Panc1 (cell line): ENCODE measurements around the gene ARHGAP12. TPM values are rescaled to one million over a fixed set of nuclear protein-coding genes. Genes with fewer than 3 reads are reported as not detected.

Experiments
- ATAC-seq: fragments of 200-7000 bp; cut with Tn5 transposase; 2 replicates; pipeline ENCODE4 v1.9.1; 2020; ENCODE audit warnings: mild to moderate bottlenecking, moderate library complexity
- BruUV-seq: library from RNA; stranded (reverse); fragments of 400-500 nt; replicated peaks from 2 replicates; lab custom pipeline; 2021; lab: Mats Ljungman, UMichigan
- CTCF ChIA-PET: fragments of 300-600 bp; sonication (Branson Sonifier 250); formaldehyde crosslinking; loops from one replicate; lab custom pipeline; 2022; ENCODE audit warnings: antibody characterized with exemption; lab: Charles Lee
- POLR2A ChIA-PET: fragments of 300-600 bp; sonication (Branson Sonifier 250); formaldehyde crosslinking; loops from one replicate; lab custom pipeline; 2022; ENCODE audit warnings: antibody characterized with exemption; lab: Charles Lee
- DNase-seq: peaks from one replicate; pipeline ENCODE4 v3.0.0-alpha.2; 2010; ENCODE audit warnings: low read depth, low spot score
- H3K27ac ChIP-seq: 2 replicates; pipeline ENCODE4 v1.5.1; 2011; ENCODE audit warnings: mild to moderate bottlenecking, low read length, inconsistent platforms
- H3K27me3 ChIP-seq: fragments of 200-500 bp; sonication (Bioruptor generic); 2 replicates; pipeline ENCODE4 v1.6.0; 2014; ENCODE audit warnings: low read length, inconsistent platforms; ENCODE audit not compliant: control insufficient read depth, insufficient read depth
- H3K36me3 ChIP-seq: fragments of 200-500 bp; sonication (Bioruptor generic); 2 replicates; pipeline ENCODE4 v1.5.1; 2014; ENCODE audit warnings: inconsistent platforms, mild to moderate bottlenecking, low read length, moderate library complexity; ENCODE audit not compliant: control insufficient read depth, insufficient read depth
- H3K4me1 ChIP-seq: 2 replicates; pipeline ENCODE4 v1.5.1; 2011; ENCODE audit warnings: inconsistent platforms, mild to moderate bottlenecking, low read length, moderate library complexity; ENCODE audit not compliant: control insufficient read depth, insufficient read depth
- H3K4me3 ChIP-seq, 2 experiments: 2 replicates each; pipeline ENCODE4 v1.5.1; 2011 to 2012; ENCODE audit warnings: low read depth in 2 of 2, low read length in 2 of 2, mild to moderate bottlenecking in 2 of 2, inconsistent platforms in 1 of 2, moderate library complexity in 1 of 2
- H3K9me3 ChIP-seq: fragments of 200-500 bp; sonication (Bioruptor generic); 2 replicates; pipeline ENCODE4 v1.5.1; 2014; ENCODE audit warnings: low read depth, mild to moderate bottlenecking, inconsistent platforms, low read length, moderate library complexity; ENCODE audit not compliant: control insufficient read depth, insufficient read depth
- CTCF ChIP-seq: fragments of 450-650 bp; IDR thresholded peaks from 2 replicates; pipeline ENCODE4 v1.5.1; 2017; ENCODE audit warnings: mild to moderate bottlenecking
- POLR2AphosphoS5 ChIP-seq: IDR thresholded peaks from 2 replicates; pipeline ENCODE4 v1.6.1; 2012; ENCODE audit warnings: mild to moderate bottlenecking, low read depth, low read length, moderate library complexity
- SIN3A ChIP-seq: IDR thresholded peaks from 2 replicates; pipeline ENCODE4 v1.6.1; 2012; ENCODE audit warnings: low read depth, mild to moderate bottlenecking, low read length, moderate library complexity, borderline replicate concordance; ENCODE audit not compliant: insufficient read depth
- TCF7L2 ChIP-seq: IDR thresholded peaks from 2 replicates; pipeline ENCODE4 v1.6.1; 2011; ENCODE audit warnings: mild to moderate bottlenecking, low read depth, low read length, inconsistent platforms
- in situ Hi-C: cut with HindIII; loops from 2 replicates; pipeline ENCODE4 v1.10.0; 2016; ENCODE audit warnings: low sequenced_read_pairs, low pct_unique_long_range_greater_than_20kb
- intact Hi-C: fragments of 100-400 bp; cut with micrococcal nuclease; formaldehyde crosslinking; loops from one replicate; pipeline ENCODE4 v1.10.0; 2022; ENCODE audit not compliant: unreplicated experiment
- total RNA-seq: library from RNA; stranded (reverse); gene quantifications from one replicate; pipeline ENCODE4 v1.2.1, GENCODE V29; 2021; ENCODE audit not compliant: unreplicated experiment
- TF ChIP-seq, protein P1 (sequence below), 2 experiments: IDR thresholded peaks; 2 replicates each; pipeline ENCODE4 v1.6.1; 2011 to 2012; ENCODE audit warnings: low read depth in 2 of 2, control low read depth in 1 of 2, low read length in 1 of 2, mild to moderate bottlenecking in 1 of 2, moderate library complexity in 1 of 2; ENCODE audit not compliant: insufficient read depth in 1 of 2

Gene ARHGAP12
- total RNA-seq, 1 experiment from 2014 or later, result 22.9 TPM

- TF ChIP-seq TCF7L2 (no peak), CTCF (no peak), SIN3A (no peak), POLR2AphosphoS5 (no peak)
- TF ChIP-seq, protein P1, sequence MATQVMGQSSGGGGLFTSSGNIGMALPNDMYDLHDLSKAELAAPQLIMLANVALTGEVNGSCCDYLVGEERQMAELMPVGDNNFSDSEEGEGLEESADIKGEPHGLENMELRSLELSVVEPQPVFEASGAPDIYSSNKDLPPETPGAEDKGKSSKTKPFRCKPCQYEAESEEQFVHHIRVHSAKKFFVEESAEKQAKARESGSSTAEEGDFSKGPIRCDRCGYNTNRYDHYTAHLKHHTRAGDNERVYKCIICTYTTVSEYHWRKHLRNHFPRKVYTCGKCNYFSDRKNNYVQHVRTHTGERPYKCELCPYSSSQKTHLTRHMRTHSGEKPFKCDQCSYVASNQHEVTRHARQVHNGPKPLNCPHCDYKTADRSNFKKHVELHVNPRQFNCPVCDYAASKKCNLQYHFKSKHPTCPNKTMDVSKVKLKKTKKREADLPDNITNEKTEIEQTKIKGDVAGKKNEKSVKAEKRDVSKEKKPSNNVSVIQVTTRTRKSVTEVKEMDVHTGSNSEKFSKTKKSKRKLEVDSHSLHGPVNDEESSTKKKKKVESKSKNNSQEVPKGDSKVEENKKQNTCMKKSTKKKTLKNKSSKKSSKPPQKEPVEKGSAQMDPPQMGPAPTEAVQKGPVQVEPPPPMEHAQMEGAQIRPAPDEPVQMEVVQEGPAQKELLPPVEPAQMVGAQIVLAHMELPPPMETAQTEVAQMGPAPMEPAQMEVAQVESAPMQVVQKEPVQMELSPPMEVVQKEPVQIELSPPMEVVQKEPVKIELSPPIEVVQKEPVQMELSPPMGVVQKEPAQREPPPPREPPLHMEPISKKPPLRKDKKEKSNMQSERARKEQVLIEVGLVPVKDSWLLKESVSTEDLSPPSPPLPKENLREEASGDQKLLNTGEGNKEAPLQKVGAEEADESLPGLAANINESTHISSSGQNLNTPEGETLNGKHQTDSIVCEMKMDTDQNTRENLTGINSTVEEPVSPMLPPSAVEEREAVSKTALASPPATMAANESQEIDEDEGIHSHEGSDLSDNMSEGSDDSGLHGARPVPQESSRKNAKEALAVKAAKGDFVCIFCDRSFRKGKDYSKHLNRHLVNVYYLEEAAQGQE (IDR thresholded peaks at IDR 0.05; ENCODE audit: insufficient read depth in 1 of 2, low read depth in 2 of 2, low read length in 1 of 2), result no peak
- no peaks in the 10 kb centered on the region for H3K27me3 ChIP-seq
- BruUV-seq, result no TSS peak
- ChIA-PET CTCF (no interaction called here), POLR2A (no interaction called here)
- ATAC-seq, result no peak
- DNase-seq, result no peak
- no peak overlapping the region for H3K4me3 ChIP-seq
- H3K4me1 ChIP-seq, result no peaks in the 10 kb centered on the region
- in situ Hi-C loops (no loop called here), intact Hi-C loops (no loop called here)
- H3K9me3 ChIP-seq, result no peaks in the 10 kb centered on the region
- H3K27ac ChIP-seq, result no peak overlapping the region
- H3K36me3 ChIP-seq, result no peaks in the 10 kb centered on the region; the same call in 1 of the 2 replicates
Observed at GRCh38 chr10:31819391-31819820, 109.2 kb downstream of the ARHGAP12 start.

GRCh38 chr10:31816318-31816717 is 112.3 kb downstream of the ARHGAP12 start:
- ChIA-PET CTCF (no interaction called here), POLR2A (no interaction called here)
- Histone ChIP-seq H3K36me3 (peaks cover 6% of the 10 kb centered on the region; the same call in 1 of the 2 replicates), H3K4me1 (no peaks in the 10 kb centered on the region), H3K27me3 (no peaks in the 10 kb centered on the region), H3K9me3 (no peaks in the 10 kb centered on the region), H3K27ac (no peak overlapping the region), H3K4me3 (no peak overlapping the region)
- TF ChIP-seq, protein P1 (IDR thresholded peaks at IDR 0.05; ENCODE audit: insufficient read depth in 1 of 2, low read depth in 2 of 2, low read length in 1 of 2), result no peak
- no peak for TF ChIP-seq TCF7L2
- no peak for TF ChIP-seq CTCF
- no peak for TF ChIP-seq SIN3A
- TF ChIP-seq POLR2AphosphoS5, result no peak
- BruUV-seq, result no TSS peak
- in situ Hi-C loops, result no loop called here
- ATAC-seq, result no peak
- DNase-seq, result no peak
- intact Hi-C loops, result no loop called here
